DOHH2 (cell line): ENCODE measurements around the gene FZD4.

Experiments used
- H3F3A ChIP-seq: fragments of 200-600 bp; sonication (generic), shearing (Covaris generic); 2 replicates; pipeline ENCODE4 v1.6.0; 2016; ENCODE audit warnings: antibody characterized with exemption, mild to moderate bottlenecking; ENCODE audit not compliant: control insufficient read depth, insufficient read depth
- H3K27ac ChIP-seq: fragments of 200-600 bp; sonication (generic); 2 replicates; pipeline ENCODE4 v1.5.1; 2014; ENCODE audit warnings: low read depth, mild to moderate bottlenecking, low read length, moderate library complexity
- H3K27me3 ChIP-seq: fragments of 200-600 bp; sonication (generic); 2 replicates; pipeline ENCODE4 v1.6.1; 2014; ENCODE audit warnings: mild to moderate bottlenecking, low read length, mixed read lengths; ENCODE audit not compliant: control insufficient read depth
- H3K36me3 ChIP-seq: fragments of 200-600 bp; sonication (generic); 2 replicates; pipeline ENCODE4 v1.6.1; 2014; ENCODE audit warnings: mild to moderate bottlenecking, low read length, moderate library complexity, mixed read lengths; ENCODE audit not compliant: control insufficient read depth
- H3K4me1 ChIP-seq: fragments of 200-600 bp; sonication (generic); 2 replicates; pipeline ENCODE4 v1.6.1; 2014; ENCODE audit warnings: mild to moderate bottlenecking, low read length, mixed read lengths; ENCODE audit not compliant: control insufficient read depth
- H3K4me2 ChIP-seq: fragments of 200-600 bp; sonication (generic); 2 replicates; pipeline ENCODE4 v1.6.0; 2014; ENCODE audit warnings: mild to moderate bottlenecking, low read length, moderate library complexity
- H3K4me3 ChIP-seq: fragments of 200-600 bp; sonication (generic); 2 replicates; pipeline ENCODE4 v1.5.1; 2014; ENCODE audit warnings: mild to moderate bottlenecking, low read length, mixed read lengths
- H3K79me2 ChIP-seq: fragments of 200-600 bp; sonication (generic); 2 replicates; pipeline ENCODE4 v1.6.1; 2014; ENCODE audit warnings: mild to moderate bottlenecking, low read length, mixed read lengths; ENCODE audit not compliant: control insufficient read depth
- H3K9me2 ChIP-seq: fragments of 200-600 bp; sonication (generic); replicated peaks from 2 replicates; pipeline ENCODE4 v1.6.1; 2014; ENCODE audit warnings: mild to moderate bottlenecking, low read length, mixed read lengths; ENCODE audit not compliant: control insufficient read depth
- H3K9me3 ChIP-seq: fragments of 200-600 bp; sonication (generic); 2 replicates; pipeline ENCODE4 v1.6.1; 2014; ENCODE audit warnings: antibody characterized with exemption, low read length, mixed read lengths; ENCODE audit not compliant: control insufficient read depth, insufficient read depth
- H4K20me1 ChIP-seq: fragments of 200-600 bp; sonication (generic); 2 replicates; pipeline ENCODE4 v1.6.0; 2014; ENCODE audit warnings: low read depth, mild to moderate bottlenecking, antibody characterized with exemption, low read length, moderate library complexity; ENCODE audit not compliant: control insufficient read depth, insufficient read depth
- CTCF ChIP-seq: fragments of 200-600 bp; sonication (generic); IDR thresholded peaks from one replicate; pipeline ENCODE4 v1.5.1; 2014; ENCODE audit warnings: antibody characterized with exemption, mild to moderate bottlenecking, low read depth, low read length; ENCODE audit not compliant: poor library complexity, severe bottlenecking
- EZH2phosphoT487 ChIP-seq: fragments of 200-600 bp; sonication (generic); IDR thresholded peaks from 2 replicates; pipeline ENCODE4 v1.6.1; 2017; ENCODE audit warnings: borderline replicate concordance, mild to moderate bottlenecking, antibody characterized with exemption, low read length, moderate library complexity, mixed read lengths

Gene FZD4

DNA sequence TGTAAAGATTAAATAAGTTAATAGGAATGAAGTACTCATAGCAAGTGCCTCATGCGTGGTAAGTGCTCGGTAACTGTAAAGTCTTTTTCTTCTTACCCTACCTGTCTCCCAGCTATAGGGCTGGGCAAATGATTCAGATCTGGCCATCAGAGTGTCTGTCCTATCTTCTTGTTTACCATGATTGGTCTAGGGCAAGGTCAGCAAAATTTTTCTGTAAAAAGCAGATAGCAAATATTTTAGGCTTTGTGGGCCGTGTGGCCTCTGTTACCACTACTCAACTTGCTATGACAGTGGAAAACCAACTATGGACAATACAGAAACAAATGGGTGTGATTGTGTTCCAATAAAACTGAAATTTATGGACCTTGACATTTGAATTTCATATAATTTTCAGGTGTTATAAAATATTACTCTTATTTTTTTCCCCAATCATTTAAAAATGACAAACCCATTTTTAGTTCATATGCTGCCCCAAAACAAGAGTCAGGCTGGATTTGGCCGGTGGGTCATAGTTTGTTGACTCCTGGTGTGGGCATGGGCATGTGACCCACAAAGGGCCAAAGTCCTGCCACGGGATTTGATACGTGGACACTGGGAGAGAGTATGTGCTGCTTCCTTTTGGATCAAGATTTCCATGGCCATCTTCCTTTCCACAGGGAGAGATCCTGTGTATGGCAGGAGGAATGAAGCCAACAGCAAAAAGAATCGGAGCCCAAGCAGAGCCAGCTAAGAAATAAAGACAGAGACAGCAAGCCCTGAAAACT, 26.8 kb upstream of the FZD4 start:
- no peaks in the 10 kb centered on the region for H3K9me3 ChIP-seq
- no peaks in the 10 kb centered on the region for H3K4me1 ChIP-seq
- no peak overlapping the region for H3K27ac ChIP-seq
- H4K20me1 ChIP-seq, result no peaks in the 10 kb centered on the region
- TF ChIP-seq CTCF, result no peak
- TF ChIP-seq EZH2phosphoT487, result no peak
- no peak overlapping the region for H3K4me2 ChIP-seq
- no peaks in the 10 kb centered on the region for H3F3A ChIP-seq
- peaks cover 7% of the 10 kb centered on the region for H3K27me3 ChIP-seq
- no peaks in the 10 kb centered on the region for H3K79me2 ChIP-seq
- H3K9me2 ChIP-seq, result no peaks in the 10 kb centered on the region
- no peaks in the 10 kb centered on the region for H3K36me3 ChIP-seq
- no peak overlapping the region for H3K4me3 ChIP-seq

- no peaks in the 10 kb centered on the region for H3F3A ChIP-seq
- H3K4me2 ChIP-seq, result no peak overlapping the region
- TF ChIP-seq CTCF (no peak), EZH2phosphoT487 (no peak)
- H3K4me1 ChIP-seq, result no peaks in the 10 kb centered on the region
- no peak overlapping the region for H3K27ac ChIP-seq
- no peak overlapping the region for H3K4me3 ChIP-seq
- no peaks in the 10 kb centered on the region for H3K9me3 ChIP-seq
- H3K9me2 ChIP-seq, result no peaks in the 10 kb centered on the region
- H3K79me2 ChIP-seq, result no peaks in the 10 kb centered on the region
- no peaks in the 10 kb centered on the region for H3K36me3 ChIP-seq
- no peaks in the 10 kb centered on the region for H4K20me1 ChIP-seq
- H3K27me3 ChIP-seq, result peaks cover 7% of the 10 kb centered on the region
These were observed 25.0 kb upstream of the FZD4 start for GRCh38 chr11:86980086-86980796.

GRCh38 chr11:86978756-86979608, 23.8 kb upstream of the FZD4 start:
- Histone ChIP-seq H3K9me2 (no peaks in the 10 kb centered on the region), H3K27me3 (peaks cover 7% of the 10 kb centered on the region), H3K27ac (no peak overlapping the region), H3K4me3 (no peak overlapping the region), H3K4me1 (no peaks in the 10 kb centered on the region), H3K36me3 (no peaks in the 10 kb centered on the region), H3K9me3 (no peaks in the 10 kb centered on the region), H3K79me2 (no peaks in the 10 kb centered on the region), H3K4me2 (no peak overlapping the region), H4K20me1 (no peaks in the 10 kb centered on the region), H3F3A (no peaks in the 10 kb centered on the region)
- TF ChIP-seq EZH2phosphoT487 (no peak), CTCF (peak; percentile 74)
